Panc1 (cell line): ENCODE measurements around the gene RHOG. TPM values are rescaled to one million over a fixed set of nuclear protein-coding genes. Genes with fewer than 3 reads are reported as not detected.

Source experiments
- ATAC-seq: fragments of 200-7000 bp; cut with Tn5 transposase; 2 replicates; pipeline ENCODE4 v1.9.1; 2020; ENCODE audit warnings: mild to moderate bottlenecking, moderate library complexity
- BruUV-seq: library from RNA; stranded (reverse); fragments of 400-500 nt; replicated peaks from 2 replicates; lab custom pipeline; 2021; lab: Mats Ljungman, UMichigan
- CTCF ChIA-PET: fragments of 300-600 bp; sonication (Branson Sonifier 250); formaldehyde crosslinking; loops from one replicate; lab custom pipeline; 2022; ENCODE audit warnings: antibody characterized with exemption; lab: Charles Lee
- POLR2A ChIA-PET: fragments of 300-600 bp; sonication (Branson Sonifier 250); formaldehyde crosslinking; loops from one replicate; lab custom pipeline; 2022; ENCODE audit warnings: antibody characterized with exemption; lab: Charles Lee
- DNase-seq: peaks from one replicate; pipeline ENCODE4 v3.0.0-alpha.2; 2010; ENCODE audit warnings: low read depth, low spot score
- H3K27ac ChIP-seq: 2 replicates; pipeline ENCODE4 v1.5.1; 2011; ENCODE audit warnings: mild to moderate bottlenecking, low read length, inconsistent platforms
- H3K27me3 ChIP-seq: fragments of 200-500 bp; sonication (Bioruptor generic); 2 replicates; pipeline ENCODE4 v1.6.0; 2014; ENCODE audit warnings: low read length, inconsistent platforms; ENCODE audit not compliant: control insufficient read depth, insufficient read depth
- H3K36me3 ChIP-seq: fragments of 200-500 bp; sonication (Bioruptor generic); 2 replicates; pipeline ENCODE4 v1.5.1; 2014; ENCODE audit warnings: inconsistent platforms, mild to moderate bottlenecking, low read length, moderate library complexity; ENCODE audit not compliant: control insufficient read depth, insufficient read depth
- H3K4me1 ChIP-seq: 2 replicates; pipeline ENCODE4 v1.5.1; 2011; ENCODE audit warnings: inconsistent platforms, mild to moderate bottlenecking, low read length, moderate library complexity; ENCODE audit not compliant: control insufficient read depth, insufficient read depth
- H3K4me3 ChIP-seq, 2 experiments: 2 replicates each; pipeline ENCODE4 v1.5.1; 2011 to 2012; ENCODE audit warnings: low read depth in 2 of 2, low read length in 2 of 2, mild to moderate bottlenecking in 2 of 2, inconsistent platforms in 1 of 2, moderate library complexity in 1 of 2
- H3K9me3 ChIP-seq: fragments of 200-500 bp; sonication (Bioruptor generic); 2 replicates; pipeline ENCODE4 v1.5.1; 2014; ENCODE audit warnings: low read depth, mild to moderate bottlenecking, inconsistent platforms, low read length, moderate library complexity; ENCODE audit not compliant: control insufficient read depth, insufficient read depth
- CTCF ChIP-seq: fragments of 450-650 bp; IDR thresholded peaks from 2 replicates; pipeline ENCODE4 v1.5.1; 2017; ENCODE audit warnings: mild to moderate bottlenecking
- POLR2AphosphoS5 ChIP-seq: IDR thresholded peaks from 2 replicates; pipeline ENCODE4 v1.6.1; 2012; ENCODE audit warnings: mild to moderate bottlenecking, low read depth, low read length, moderate library complexity
- SIN3A ChIP-seq: IDR thresholded peaks from 2 replicates; pipeline ENCODE4 v1.6.1; 2012; ENCODE audit warnings: low read depth, mild to moderate bottlenecking, low read length, moderate library complexity, borderline replicate concordance; ENCODE audit not compliant: insufficient read depth
- TCF7L2 ChIP-seq: IDR thresholded peaks from 2 replicates; pipeline ENCODE4 v1.6.1; 2011; ENCODE audit warnings: mild to moderate bottlenecking, low read depth, low read length, inconsistent platforms
- in situ Hi-C: cut with HindIII; loops from 2 replicates; pipeline ENCODE4 v1.10.0; 2016; ENCODE audit warnings: low sequenced_read_pairs, low pct_unique_long_range_greater_than_20kb
- intact Hi-C: fragments of 100-400 bp; cut with micrococcal nuclease; formaldehyde crosslinking; loops from one replicate; pipeline ENCODE4 v1.10.0; 2022; ENCODE audit not compliant: unreplicated experiment
- total RNA-seq: library from RNA; stranded (reverse); gene quantifications from one replicate; pipeline ENCODE4 v1.2.1, GENCODE V29; 2021; ENCODE audit not compliant: unreplicated experiment
- TF ChIP-seq, protein P1 (sequence below), 2 experiments: IDR thresholded peaks; 2 replicates each; pipeline ENCODE4 v1.6.1; 2011 to 2012; ENCODE audit warnings: low read depth in 2 of 2, control low read depth in 1 of 2, low read length in 1 of 2, mild to moderate bottlenecking in 1 of 2, moderate library complexity in 1 of 2; ENCODE audit not compliant: insufficient read depth in 1 of 2

Gene RHOG
- total RNA-seq, 1 experiment from 2014 or later: 156 TPM

DNA sequence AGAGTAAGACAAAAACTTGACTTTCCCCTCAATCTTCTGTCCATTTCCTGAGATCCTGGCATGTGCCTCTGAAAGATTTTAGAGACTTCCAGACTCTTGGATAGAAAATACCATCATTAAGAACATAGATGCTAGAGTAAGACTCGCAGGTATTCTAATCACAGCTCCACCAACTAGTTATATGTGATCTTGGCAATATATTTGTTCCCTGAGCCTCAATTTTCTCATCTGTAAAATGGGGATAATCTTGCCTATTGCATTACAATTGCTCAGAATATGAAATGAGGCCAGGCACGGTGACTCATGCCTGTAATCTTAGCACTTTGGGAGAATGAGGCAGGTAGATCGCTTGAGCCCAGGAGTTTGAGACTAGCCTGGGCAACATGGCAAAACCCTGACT lies 10.7 kb downstream of the RHOG start:
- H3K27me3 ChIP-seq: no peaks in the 10 kb centered on the region
- H3K27ac ChIP-seq: no peak overlapping the region
- peaks cover 8% of the 10 kb centered on the region for H3K36me3 ChIP-seq
- no peak for DNase-seq
- in situ Hi-C loops: no loop called here
- ChIA-PET CTCF (no interaction called here), POLR2A (no interaction called here)
- no peak for ATAC-seq
- no TSS peak for BruUV-seq
- H3K9me3 ChIP-seq: no peaks in the 10 kb centered on the region
- TF ChIP-seq POLR2AphosphoS5: no peak
- TF ChIP-seq, protein P1, sequence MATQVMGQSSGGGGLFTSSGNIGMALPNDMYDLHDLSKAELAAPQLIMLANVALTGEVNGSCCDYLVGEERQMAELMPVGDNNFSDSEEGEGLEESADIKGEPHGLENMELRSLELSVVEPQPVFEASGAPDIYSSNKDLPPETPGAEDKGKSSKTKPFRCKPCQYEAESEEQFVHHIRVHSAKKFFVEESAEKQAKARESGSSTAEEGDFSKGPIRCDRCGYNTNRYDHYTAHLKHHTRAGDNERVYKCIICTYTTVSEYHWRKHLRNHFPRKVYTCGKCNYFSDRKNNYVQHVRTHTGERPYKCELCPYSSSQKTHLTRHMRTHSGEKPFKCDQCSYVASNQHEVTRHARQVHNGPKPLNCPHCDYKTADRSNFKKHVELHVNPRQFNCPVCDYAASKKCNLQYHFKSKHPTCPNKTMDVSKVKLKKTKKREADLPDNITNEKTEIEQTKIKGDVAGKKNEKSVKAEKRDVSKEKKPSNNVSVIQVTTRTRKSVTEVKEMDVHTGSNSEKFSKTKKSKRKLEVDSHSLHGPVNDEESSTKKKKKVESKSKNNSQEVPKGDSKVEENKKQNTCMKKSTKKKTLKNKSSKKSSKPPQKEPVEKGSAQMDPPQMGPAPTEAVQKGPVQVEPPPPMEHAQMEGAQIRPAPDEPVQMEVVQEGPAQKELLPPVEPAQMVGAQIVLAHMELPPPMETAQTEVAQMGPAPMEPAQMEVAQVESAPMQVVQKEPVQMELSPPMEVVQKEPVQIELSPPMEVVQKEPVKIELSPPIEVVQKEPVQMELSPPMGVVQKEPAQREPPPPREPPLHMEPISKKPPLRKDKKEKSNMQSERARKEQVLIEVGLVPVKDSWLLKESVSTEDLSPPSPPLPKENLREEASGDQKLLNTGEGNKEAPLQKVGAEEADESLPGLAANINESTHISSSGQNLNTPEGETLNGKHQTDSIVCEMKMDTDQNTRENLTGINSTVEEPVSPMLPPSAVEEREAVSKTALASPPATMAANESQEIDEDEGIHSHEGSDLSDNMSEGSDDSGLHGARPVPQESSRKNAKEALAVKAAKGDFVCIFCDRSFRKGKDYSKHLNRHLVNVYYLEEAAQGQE (IDR thresholded peaks at IDR 0.05; ENCODE audit: insufficient read depth in 1 of 2, low read depth in 2 of 2, low read length in 1 of 2): no peak
- TF ChIP-seq SIN3A: no peak
- TF ChIP-seq TCF7L2: no peak
- no peak for TF ChIP-seq CTCF
- peaks cover 3% of the 10 kb centered on the region for H3K4me1 ChIP-seq
- intact Hi-C loops: no loop called here
- no peak overlapping the region for H3K4me3 ChIP-seq

DNA sequence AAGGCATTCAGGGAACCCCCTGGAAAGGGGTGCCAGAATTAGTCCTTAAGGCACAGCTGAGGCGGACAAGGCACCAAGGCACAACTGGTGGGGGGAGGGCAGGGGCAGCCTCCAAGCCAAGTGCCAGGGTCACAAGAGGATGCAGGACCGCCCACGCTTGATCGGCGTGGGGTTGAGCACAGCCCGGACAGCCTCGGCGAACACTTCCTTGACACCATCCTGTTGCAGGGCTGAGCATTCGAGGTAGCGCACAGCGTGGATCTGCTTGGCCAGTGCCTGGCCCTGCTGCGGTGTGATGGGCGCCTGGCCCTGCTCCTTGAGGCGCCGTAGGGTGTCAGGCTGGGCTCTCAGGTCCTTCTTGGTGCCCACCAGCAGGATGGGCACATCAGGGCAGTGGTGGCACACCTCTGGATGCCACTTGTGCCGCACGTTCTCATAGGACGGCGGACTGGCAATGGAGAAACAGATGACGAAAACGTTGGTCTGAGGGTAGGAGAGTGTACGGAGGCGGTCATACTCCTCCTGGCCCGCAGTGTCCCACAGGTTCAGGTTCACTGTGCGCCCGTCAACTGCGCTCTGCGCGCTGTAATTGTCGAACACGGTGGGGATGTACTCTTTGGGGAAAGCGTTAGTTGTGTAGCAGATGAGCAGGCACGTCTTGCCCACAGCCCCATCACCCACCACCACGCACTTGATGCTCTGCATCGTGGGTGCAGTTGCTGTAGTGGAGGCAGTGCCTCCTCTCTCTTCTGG lies 13.1 kb downstream of the RHOG start:
- Histone ChIP-seq H3K27ac (no peak overlapping the region), H3K36me3 (peaks cover 6% of the 10 kb centered on the region), H3K27me3 (no peaks in the 10 kb centered on the region), H3K4me3 (no peak overlapping the region), H3K4me1 (peaks cover 3% of the 10 kb centered on the region; the same call in 1 of the 2 replicates), H3K9me3 (no peaks in the 10 kb centered on the region)
- ChIA-PET CTCF (no interaction called here), POLR2A (interaction anchor here (0.6 kb wide), 1 partner anchor 245 kb away, joined by 4 read pairs; no protein-coding TSS in a partner anchor)
- in situ Hi-C loops (no loop called here), intact Hi-C loops (no loop called here)
- DNase-seq (no peak), ATAC-seq (no peak)
- TF ChIP-seq POLR2AphosphoS5 (no peak; the same call in 1 of the 2 replicates), SIN3A (no peak), CTCF (no peak), TCF7L2 (no peak)
- TF ChIP-seq, protein P1 (IDR thresholded peaks at IDR 0.05; ENCODE audit: insufficient read depth in 1 of 2, low read depth in 2 of 2, low read length in 1 of 2): no peak
- TSS peak; percentile 49 for BruUV-seq
